ENCODE measurements around the gene C1QTNF8.

C1QTNF8 gene

GRCh38 chr16:1127101-1127500 is 31.1 kb upstream of the C1QTNF8 start:
- DNase-seq, result no peak

- no peak for DNase-seq
These were observed 30.5 kb upstream of the C1QTNF8 start for GRCh38 chr16:1126586-1126985.

GRCh38 chr16:1126044-1126443 is 30.0 kb upstream of the C1QTNF8 start:
- DNase-seq, result no peak

GRCh38 chr16:1125471-1125870 is 29.4 kb upstream of the C1QTNF8 start:
- DNase-seq, result peak; percentile 46 to 76

- no peak for DNase-seq
These were observed 28.8 kb upstream of the C1QTNF8 start for GRCh38 chr16:1124795-1125194.

- DNase-seq, result no peak
These were observed 28.2 kb upstream of the C1QTNF8 start for GRCh38 chr16:1124291-1124690.

GRCh38 chr16:1123525-1124230 is 27.6 kb upstream of the C1QTNF8 start:
- no peak for DNase-seq

- DNase-seq, result no peak
These were observed 26.3 kb upstream of the C1QTNF8 start for GRCh38 chr16:1122398-1122765.

- no peak for DNase-seq
These were observed 25.8 kb upstream of the C1QTNF8 start for GRCh38 chr16:1121601-1122397.

GRCh38 chr16:1121009-1121408 is 25.0 kb upstream of the C1QTNF8 start:
- DNase-seq, result no peak

GRCh38 chr16:1120577-1120941 is 24.5 kb upstream of the C1QTNF8 start:
- DNase-seq, result no peak

- no peak for DNase-seq
These were observed 23.9 kb upstream of the C1QTNF8 start for GRCh38 chr16:1119766-1120576.

GRCh38 chr16:1119129-1119528 is 23.1 kb upstream of the C1QTNF8 start:
- DNase-seq, result no peak

- DNase-seq, result no peak
These were observed 21.9 kb upstream of the C1QTNF8 start for GRCh38 chr16:1117926-1118325.

- no peak for DNase-seq
These were observed 21.3 kb upstream of the C1QTNF8 start for GRCh38 chr16:1117176-1117900.

- DNase-seq, result no peak
These were observed 20.6 kb upstream of the C1QTNF8 start for GRCh38 chr16:1116693-1117077.

- DNase-seq, result no peak
These were observed 18.0 kb upstream of the C1QTNF8 start for GRCh38 chr16:1113889-1114526.

- no peak for DNase-seq
These were observed 17.4 kb upstream of the C1QTNF8 start for GRCh38 chr16:1113489-1113888.

GRCh38 chr16:1112506-1113184 is 16.6 kb upstream of the C1QTNF8 start:
- no peak for DNase-seq

- DNase-seq, result no peak
These were observed 13.6 kb upstream of the C1QTNF8 start for GRCh38 chr16:1109648-1110047.

GRCh38 chr16:1108299-1109252 is 12.5 kb upstream of the C1QTNF8 start:
- DNase-seq, result no peak
